Measurements from ENCODE around the gene MAST4.

MAST4 gene

GRCh38 chr5:67058998-67059743 is 463.0 kb downstream of the MAST4 start:
- no peak for DNase-seq (ENCODE audit: low spot score)
- no peak for TF ChIP-seq CTCF (IDR thresholded peaks at IDR 0.05; ENCODE audit: borderline replicate concordance, control extremely low read depth, extremely low read depth, insufficient read depth, missing control alignments)
- in situ Hi-C loops (cut with MboI; ENCODE audit: low sequenced_read_pairs, unreplicated experiment), result no loop called here

GRCh38 chr5:67059744-67060490 is 463.7 kb downstream of the MAST4 start:
- no peak for DNase-seq (ENCODE audit: low spot score)
- in situ Hi-C loops (cut with MboI; ENCODE audit: low sequenced_read_pairs, unreplicated experiment), result no loop called here
- TF ChIP-seq CTCF (IDR thresholded peaks at IDR 0.05; ENCODE audit: borderline replicate concordance, control extremely low read depth, extremely low read depth, insufficient read depth, missing control alignments), result no peak

- DNase-seq (ENCODE audit: low spot score), result no peak
- no peak for TF ChIP-seq CTCF (IDR thresholded peaks at IDR 0.05; ENCODE audit: borderline replicate concordance, control extremely low read depth, extremely low read depth, insufficient read depth, missing control alignments)
- in situ Hi-C loops (cut with MboI; ENCODE audit: low sequenced_read_pairs, unreplicated experiment), result no loop called here
Measured at GRCh38 chr5:67061511-67061910, 465.3 kb downstream of the MAST4 start.

GRCh38 chr5:67063055-67063454 is 466.9 kb downstream of the MAST4 start:
- no peak for DNase-seq (ENCODE audit: low spot score)
- no peak for TF ChIP-seq CTCF (IDR thresholded peaks at IDR 0.05; ENCODE audit: borderline replicate concordance, control extremely low read depth, extremely low read depth, insufficient read depth, missing control alignments)
- in situ Hi-C loops (cut with MboI; ENCODE audit: low sequenced_read_pairs, unreplicated experiment), result no loop called here

GRCh38 chr5:67063791-67064190 is 467.6 kb downstream of the MAST4 start:
- TF ChIP-seq CTCF (IDR thresholded peaks at IDR 0.05; ENCODE audit: borderline replicate concordance, control extremely low read depth, extremely low read depth, insufficient read depth, missing control alignments), result no peak
- in situ Hi-C loops (cut with MboI; ENCODE audit: low sequenced_read_pairs, unreplicated experiment), result no loop called here
- DNase-seq (ENCODE audit: low spot score), result no peak

- in situ Hi-C loops (cut with MboI; ENCODE audit: low sequenced_read_pairs, unreplicated experiment), result no loop called here
- peak; percentile 9 for DNase-seq (ENCODE audit: low spot score)
- no peak for TF ChIP-seq CTCF (IDR thresholded peaks at IDR 0.05; ENCODE audit: borderline replicate concordance, control extremely low read depth, extremely low read depth, insufficient read depth, missing control alignments)
Measured at GRCh38 chr5:67065237-67065636, 469.0 kb downstream of the MAST4 start.

Data from GM13976 (cell line).